ENCODE results near the gene NAPEPLD. TPM values are rescaled to one million over a fixed set of nuclear protein-coding genes. Genes with fewer than 3 reads are reported as not detected.
"Not testable (repeated sequence)": the region's sequence is repeated elsewhere in the genome, so short reads cannot be mapped to it uniquely, and the experiment has no call there.

The NAPEPLD gene
- total and polyA plus RNA-seq, 2 donors (not counting 3 experiments of a cell fraction or from before 2014, with no cell fraction given) = 2.6 to 6.7 TPM

DNA sequence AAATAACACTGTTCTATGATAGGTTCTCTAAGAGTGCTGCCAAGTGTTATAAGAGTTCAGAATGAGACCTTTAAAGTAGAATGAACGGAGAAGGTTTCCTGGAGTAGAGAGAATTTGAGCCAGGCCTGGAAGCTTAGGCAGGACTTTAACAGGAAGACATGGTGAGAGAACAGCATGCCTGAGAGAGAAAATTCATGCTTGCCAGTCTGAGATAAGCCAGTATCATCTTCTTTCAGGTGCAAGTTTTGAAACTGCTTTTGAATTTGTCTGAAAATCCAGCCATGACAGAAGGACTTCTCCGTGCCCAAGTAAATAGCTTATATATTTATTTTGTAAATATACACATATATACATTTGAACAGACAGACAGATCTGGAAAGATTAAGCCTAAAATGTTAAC, 51.9 kb downstream of the NAPEPLD start:
- POLR2A ChIA-PET = no interaction called here

DNA sequence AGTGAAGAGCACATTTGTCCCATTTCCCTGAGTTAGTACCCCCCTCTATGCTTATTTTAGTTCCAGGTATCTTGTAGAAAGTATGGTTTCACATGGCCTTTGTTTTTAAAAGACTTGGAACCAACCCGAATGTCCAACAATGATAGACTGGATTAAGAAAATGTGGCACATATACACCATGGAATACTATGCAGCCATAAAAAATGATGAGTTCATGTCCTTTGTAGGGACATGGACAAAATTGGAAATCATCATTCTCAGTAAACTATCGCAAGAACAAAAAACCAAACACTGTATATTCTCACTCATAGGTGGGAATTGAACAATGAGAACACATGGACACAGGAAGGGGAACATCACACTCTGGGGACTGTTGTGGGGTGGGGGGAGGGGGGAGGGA, 53.3 kb downstream of the NAPEPLD start:
- H3K36me3 ChIP-seq (ENCODE audit: control insufficient read depth in 2 of 2, extremely low read depth in 1 of 2, insufficient read depth in 2 of 2, low read length in 2 of 2); H3K9me1 ChIP-seq (replicated peaks; ENCODE audit: control insufficient read depth, extremely low read depth, insufficient read depth, low read length); H3K27me3 ChIP-seq (ENCODE audit: control insufficient read depth in 2 of 2, insufficient read depth in 2 of 2, low read length in 2 of 2); H3K4me3 ChIP-seq (replicated peaks in 1 of 3; ENCODE audit: insufficient read depth in 1 of 3, low read depth in 1 of 3, low read length in 3 of 3); H3K4me1 ChIP-seq (ENCODE audit: control insufficient read depth, extremely low read depth, insufficient read depth, low read length); POLR2A ChIA-PET; H3K9me3 ChIP-seq (replicated peaks; ENCODE audit: control insufficient read depth, insufficient read depth, low read length); H4K20me1 ChIP-seq (replicated peaks; ENCODE audit: control insufficient read depth, extremely low read depth, insufficient read depth, low read length); H3K27ac ChIP-seq (ENCODE audit: insufficient read depth, low read depth, low read length); DNase-seq (ENCODE audit: low read depth, low spot score); dilution Hi-C loops (cut with MboI; ENCODE audit: extremely low pct_ligation_motif_present, low sequenced_read_pairs); BruUV-seq (replicated peaks); H3K79me2 ChIP-seq (ENCODE audit: control insufficient read depth, insufficient read depth, low read length); H3K4me2 ChIP-seq (ENCODE audit: insufficient read depth, low read length); intact Hi-C loops (cut with micrococcal nuclease); H3K9ac ChIP-seq (replicated peaks; ENCODE audit: extremely low read depth, insufficient read depth, low read length); FAIRE-seq; H2AFZ ChIP-seq (ENCODE audit: low read depth, low read length): not testable (repeated sequence)
- CTCF ChIA-PET = interaction anchor here (1.2 kb wide), 1 partner anchor 11 kb away, joined by 3 read pairs; no protein-coding TSS in a partner anchor

More for the DNA sequence above, 51.9 kb downstream of the NAPEPLD start:
- Histone ChIP-seq H3K27me3 (ENCODE audit: control insufficient read depth in 2 of 2, insufficient read depth in 2 of 2, low read length in 2 of 2) (no peaks in the 10 kb centered on the region), H3K27ac (ENCODE audit: insufficient read depth, low read depth, low read length) (no peak overlapping the region), H3K9me3 (replicated peaks; ENCODE audit: control insufficient read depth, insufficient read depth, low read length) (no peaks in the 10 kb centered on the region), H3K4me2 (ENCODE audit: insufficient read depth, low read length) (no peak overlapping the region), H4K20me1 (replicated peaks; ENCODE audit: control insufficient read depth, extremely low read depth, insufficient read depth, low read length) (no peaks in the 10 kb centered on the region), H3K4me1 (ENCODE audit: control insufficient read depth, extremely low read depth, insufficient read depth, low read length) (no peaks in the 10 kb centered on the region), H2AFZ (ENCODE audit: low read depth, low read length) (no peak overlapping the region), H3K4me3 (replicated peaks in 1 of 3; ENCODE audit: insufficient read depth in 1 of 3, low read depth in 1 of 3, low read length in 3 of 3) (no peak overlapping the region), H3K79me2 (ENCODE audit: control insufficient read depth, insufficient read depth, low read length) (no peaks in the 10 kb centered on the region), H3K36me3 (ENCODE audit: control insufficient read depth in 2 of 2, extremely low read depth in 1 of 2, insufficient read depth in 2 of 2, low read length in 2 of 2) (peaks cover 4 to 5% of the 10 kb centered on the region in 2 experiments), H3K9me1 (replicated peaks; ENCODE audit: control insufficient read depth, extremely low read depth, insufficient read depth, low read length) (no peaks in the 10 kb centered on the region), H3K9ac (replicated peaks; ENCODE audit: extremely low read depth, insufficient read depth, low read length) (no peak overlapping the region)
- DNase-seq (ENCODE audit: low read depth, low spot score) (no peak), FAIRE-seq (no peak)
- dilution Hi-C loops (cut with MboI; ENCODE audit: extremely low pct_ligation_motif_present, low sequenced_read_pairs) = no loop called here
- CTCF ChIA-PET = no interaction called here
- TF ChIP-seq, protein P1, sequence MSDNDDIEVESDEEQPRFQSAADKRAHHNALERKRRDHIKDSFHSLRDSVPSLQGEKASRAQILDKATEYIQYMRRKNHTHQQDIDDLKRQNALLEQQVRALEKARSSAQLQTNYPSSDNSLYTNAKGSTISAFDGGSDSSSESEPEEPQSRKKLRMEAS (IDR thresholded peaks at IDR 0.05; ENCODE audit: insufficient read depth, insufficient read length) = no peak
- no peak for TF ChIP-seq EZH2 (IDR thresholded peaks at IDR 0.05; ENCODE audit: borderline replicate concordance, low read depth, low read length, severe bottlenecking)
- no peak for TF ChIP-seq MYC (IDR thresholded peaks at IDR 0.05; ENCODE audit: low read depth, low read length)
- TF ChIP-seq POLR2AphosphoS5 (IDR thresholded peaks at IDR 0.05; ENCODE audit: insufficient read depth, low read depth, low read length) = no peak
- no peak for TF ChIP-seq GATA2 (IDR thresholded peaks at IDR 0.05; ENCODE audit: insufficient read depth, insufficient read length, low read depth, low read length)
- TF ChIP-seq POLR2A (IDR thresholded peaks at IDR 0.05; ENCODE audit: low read depth, low read length) = no peak
- no peak for TF ChIP-seq JUN (IDR thresholded peaks at IDR 0.05; ENCODE audit: borderline replicate concordance, insufficient read depth, insufficient read length, low read depth)
- no peak for TF ChIP-seq FOS (IDR thresholded peaks at IDR 0.05; ENCODE audit: borderline replicate concordance, insufficient read depth, low read length)
- TF ChIP-seq CTCF (IDR thresholded peaks at IDR 0.05; ENCODE audit: extremely low read depth in 1 of 2, insufficient read depth in 1 of 2, low read depth in 1 of 2, low read length in 2 of 2) = no peak
- intact Hi-C loops (cut with micrococcal nuclease) = no loop called here
- BruUV-seq (replicated peaks) = no TSS peak

Measured in endothelial cell of umbilical vein (primary cell).